ENCODE measurements around the gene HLA-DOB.

DNA sequence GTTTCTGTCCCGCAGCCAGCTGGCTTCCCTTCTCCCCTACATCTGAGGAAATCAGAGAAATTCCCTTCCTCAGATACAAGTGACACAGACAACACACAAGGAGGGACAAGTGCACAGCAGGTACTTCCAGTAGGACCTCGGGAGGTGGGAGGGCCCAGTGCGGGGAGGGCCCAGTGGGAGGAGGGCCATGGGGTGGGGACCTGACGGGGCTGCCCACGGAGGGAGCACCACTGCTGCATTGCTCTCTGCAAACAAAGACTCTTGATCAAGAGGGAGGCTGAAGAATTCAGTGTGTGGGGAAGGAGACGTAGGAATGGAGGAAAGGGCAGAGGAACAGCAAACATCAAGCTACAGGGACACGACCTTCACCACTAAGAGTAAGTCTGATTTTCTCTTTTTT lies 12.7 kb upstream of the HLA-DOB start:
- no peak for TF ChIP-seq EZH2 (optimal IDR thresholded peaks at IDR 0.05; ENCODE audit: low read depth, low read length)
- TF ChIP-seq CTCF (IDR thresholded peaks at IDR 0.05; ENCODE audit: low read length): no peak
- TF ChIP-seq EZH2phosphoT487 (IDR thresholded peaks at IDR 0.05; ENCODE audit: low read length): no peak

All from MM.1S (cell line).